CD1c-positive myeloid dendritic cell (primary cell): Measurements from ENCODE around the gene ADTRP.

Source experiments
- DNase-seq: peaks from one replicate; pipeline ENCODE4 v3.0.0-alpha.2; 2016; ENCODE audit errors: extremely low spot score

The ADTRP gene

GRCh38 chr6:11773013-11773412, 5.6 kb downstream of the ADTRP start:
- DNase-seq = peak; percentile 16

- DNase-seq = peak; percentile 74
Measured at GRCh38 chr6:11772109-11772825, 6.3 kb downstream of the ADTRP start.

GRCh38 chr6:11771473-11772048, 7.0 kb downstream of the ADTRP start:
- DNase-seq = peak; percentile 38

GRCh38 chr6:11770546-11771466, 7.8 kb downstream of the ADTRP start:
- DNase-seq = peak; percentile 96

GRCh38 chr6:11769811-11770545, 8.6 kb downstream of the ADTRP start:
- DNase-seq = peak; percentile 35

GRCh38 chr6:11769244-11769643, 9.4 kb downstream of the ADTRP start:
- DNase-seq = no peak

GRCh38 chr6:11767978-11768756, 10.4 kb downstream of the ADTRP start:
- no peak for DNase-seq

GRCh38 chr6:11767458-11767857, 11.1 kb downstream of the ADTRP start:
- no peak for DNase-seq

GRCh38 chr6:11766589-11767450, 11.8 kb downstream of the ADTRP start:
- no peak for DNase-seq

GRCh38 chr6:11766043-11766442, 12.6 kb downstream of the ADTRP start:
- DNase-seq = no peak

- no peak for DNase-seq
Measured at GRCh38 chr6:11764250-11764604, 14.4 kb downstream of the ADTRP start.

- DNase-seq = no peak
Measured at GRCh38 chr6:11763460-11764249, 14.9 kb downstream of the ADTRP start.

GRCh38 chr6:11762794-11763459, 15.7 kb downstream of the ADTRP start:
- DNase-seq = no peak

- no peak for DNase-seq
Measured at GRCh38 chr6:11761744-11762620, 16.6 kb downstream of the ADTRP start.

- peak; percentile 32 for DNase-seq
Measured at GRCh38 chr6:11760015-11760473, 18.6 kb downstream of the ADTRP start.

- no peak for DNase-seq
Measured at GRCh38 chr6:11758878-11759277, 19.7 kb downstream of the ADTRP start.

GRCh38 chr6:11756726-11757125, 21.9 kb downstream of the ADTRP start:
- no peak for DNase-seq

GRCh38 chr6:11756292-11756691, 22.3 kb downstream of the ADTRP start:
- DNase-seq = no peak
